Chondrocyte (in vitro differentiated cells): Measurements from ENCODE around the gene ARHGAP31. TPM values are rescaled to one million over a fixed set of nuclear protein-coding genes. Genes with fewer than 3 reads are reported as not detected.

Experiments used
- DNase-seq: peaks from one replicate; pipeline ENCODE4 v3.0.0; 2021; ENCODE audit warnings: mixed read lengths, low spot score
- H3K27ac Mint-ChIP-seq: one replicate; pipeline ENCODE4 v1.8.0; 2021; ENCODE audit warnings: mild to moderate bottlenecking, moderate library complexity, mixed read lengths; ENCODE audit not compliant: unreplicated experiment
- H3K27me3 Mint-ChIP-seq: 2 replicates; pipeline ENCODE4 v1.8.0; 2021; ENCODE audit warnings: low read depth, mixed read lengths
- H3K36me3 Mint-ChIP-seq: 2 replicates; pipeline ENCODE4 v1.8.0; 2021; ENCODE audit warnings: low read depth, mixed read lengths
- H3K4me1 Mint-ChIP-seq: 2 replicates; pipeline ENCODE4 v1.8.0; 2021; ENCODE audit warnings: low read depth, mild to moderate bottlenecking, mixed read lengths
- H3K4me3 Mint-ChIP-seq: one replicate; pipeline ENCODE4 v1.8.0; 2021; ENCODE audit warnings: mild to moderate bottlenecking, moderate library complexity, mixed read lengths; ENCODE audit not compliant: unreplicated experiment
- H3K9me3 Mint-ChIP-seq: 2 replicates; pipeline ENCODE4 v1.8.0; 2021; ENCODE audit warnings: low read depth, mixed read lengths
- CTCF ChIP-seq: fragments of 200-600 bp; sonication (generic); IDR thresholded peaks from 2 replicates; pipeline ENCODE4 v1.5.0; 2021; ENCODE audit warnings: antibody characterized with exemption, mild to moderate bottlenecking, moderate library complexity
- total RNA-seq: library from RNA; stranded (reverse); gene quantifications from 3 replicates; pipeline ENCODE4 v1.2.1, GENCODE V29; 2021

Gene ARHGAP31
- total RNA-seq, 1 donor from 2014 or later, result 35.2 TPM

GRCh38 chr3:119296727-119297122, 2.5 kb downstream of the ARHGAP31 start:
- H3K27me3 Mint-ChIP-seq, result no peaks in the 10 kb centered on the region
- peak overlapping the region; percentile 89 for H3K4me3 Mint-ChIP-seq
- TF ChIP-seq CTCF, result no peak
- H3K27ac Mint-ChIP-seq, result peak overlapping the region; percentile 89
- peak; percentile 19 for DNase-seq
- peaks cover 1% of the 10 kb centered on the region for H3K36me3 Mint-ChIP-seq
- no peaks in the 10 kb centered on the region for H3K9me3 Mint-ChIP-seq
- H3K4me1 Mint-ChIP-seq, result peaks cover 74% of the 10 kb centered on the region

- Mint-ChIP-seq H3K27ac (peak overlapping the region; percentile 89), H3K9me3 (no peaks in the 10 kb centered on the region), H3K4me1 (peaks cover 78% of the 10 kb centered on the region), H3K36me3 (peaks cover 1% of the 10 kb centered on the region), H3K4me3 (peak overlapping the region; percentile 89), H3K27me3 (no peaks in the 10 kb centered on the region)
- DNase-seq, result no peak
- TF ChIP-seq CTCF, result no peak
These were observed 3.0 kb downstream of the ARHGAP31 start for GRCh38 chr3:119297169-119297568.

GRCh38 chr3:119298565-119298941, 4.4 kb downstream of the ARHGAP31 start:
- peak; percentile 17 for DNase-seq
- TF ChIP-seq CTCF, result no peak
- Mint-ChIP-seq H3K27ac (peak overlapping the region; percentile 88), H3K36me3 (peaks cover 1% of the 10 kb centered on the region), H3K4me1 (peaks cover 81% of the 10 kb centered on the region), H3K9me3 (no peaks in the 10 kb centered on the region), H3K4me3 (peak overlapping the region; percentile 33), H3K27me3 (no peaks in the 10 kb centered on the region)

- no peak overlapping the region for H3K4me3 Mint-ChIP-seq
- DNase-seq, result peak; percentile 86
- peaks cover 89% of the 10 kb centered on the region for H3K4me1 Mint-ChIP-seq
- no peaks in the 10 kb centered on the region for H3K9me3 Mint-ChIP-seq
- no peak for TF ChIP-seq CTCF
- H3K27me3 Mint-ChIP-seq, result no peaks in the 10 kb centered on the region
- H3K36me3 Mint-ChIP-seq, result peaks cover 1% of the 10 kb centered on the region
- H3K27ac Mint-ChIP-seq, result peak overlapping the region; percentile 92
These were observed 6.8 kb downstream of the ARHGAP31 start for GRCh38 chr3:119300991-119301391.

- Mint-ChIP-seq H3K4me1 (peaks cover 88% of the 10 kb centered on the region), H3K4me3 (no peak overlapping the region), H3K36me3 (peaks cover 1% of the 10 kb centered on the region), H3K9me3 (no peaks in the 10 kb centered on the region), H3K27me3 (no peaks in the 10 kb centered on the region), H3K27ac (peak overlapping the region; percentile 92)
- no peak for TF ChIP-seq CTCF
- peak; percentile 29 for DNase-seq
These were observed 7.5 kb downstream of the ARHGAP31 start for GRCh38 chr3:119301662-119302061.
